RWPE2 (cell line): ENCODE data around the gene SREBF2.
"Not testable (repeated sequence)": the region's sequence is repeated elsewhere in the genome, so short reads cannot be mapped to it uniquely, and the experiment has no call there.

Source experiments
- ATAC-seq: fragments of 200-7000 bp; cut with Tn5 transposase; 3 replicates; pipeline ENCODE4 v1.9.1; 2021; ENCODE audit warnings: low read depth
- DNase-seq: peaks from one replicate; pipeline ENCODE4 v3.0.0-alpha.2; 2020; ENCODE audit warnings: low spot score
- H3K27ac ChIP-seq: fragments of 450-650 bp; 2 replicates; pipeline ENCODE4 v1.5.1; 2017; ENCODE audit warnings: mild to moderate bottlenecking; ENCODE audit not compliant: poor library complexity, severe bottlenecking
- H3K27me3 ChIP-seq: fragments of 250-450 bp; sonication (Bioruptor Pico); 2 replicates; pipeline ENCODE4 v1.5.1; 2021; ENCODE audit warnings: mild to moderate bottlenecking, moderate library complexity; ENCODE audit not compliant: insufficient read depth, poor library complexity, severe bottlenecking
- H3K36me3 ChIP-seq: fragments of 250-450 bp; sonication (Bioruptor Pico); 2 replicates; pipeline ENCODE4 v1.5.1; 2020; ENCODE audit warnings: low read depth, mild to moderate bottlenecking, moderate library complexity
- H3K4me1 ChIP-seq: fragments of 250-450 bp; sonication (Bioruptor Pico); 2 replicates; pipeline ENCODE4 v1.5.1; 2021; ENCODE audit warnings: mild to moderate bottlenecking, moderate library complexity; ENCODE audit not compliant: insufficient read depth, poor library complexity, severe bottlenecking
- H3K4me3 ChIP-seq: fragments of 250-450 bp; sonication (Bioruptor Pico); 2 replicates; pipeline ENCODE4 v1.5.1; 2021; ENCODE audit warnings: mild to moderate bottlenecking, moderate library complexity; ENCODE audit not compliant: severe bottlenecking
- H3K9me3 ChIP-seq: fragments of 250-450 bp; sonication (Bioruptor Pico); 2 replicates; pipeline ENCODE4 v1.5.1; 2021; ENCODE audit warnings: mild to moderate bottlenecking, moderate library complexity; ENCODE audit not compliant: severe bottlenecking
- TF ChIP-seq, protein P1 (sequence below): fragments of 450-650 bp; IDR thresholded peaks from one replicate; pipeline ENCODE4 v1.5.1; 2017; ENCODE audit warnings: mild to moderate bottlenecking, moderate library complexity; ENCODE audit not compliant: poor library complexity, severe bottlenecking

Gene SREBF2

DNA sequence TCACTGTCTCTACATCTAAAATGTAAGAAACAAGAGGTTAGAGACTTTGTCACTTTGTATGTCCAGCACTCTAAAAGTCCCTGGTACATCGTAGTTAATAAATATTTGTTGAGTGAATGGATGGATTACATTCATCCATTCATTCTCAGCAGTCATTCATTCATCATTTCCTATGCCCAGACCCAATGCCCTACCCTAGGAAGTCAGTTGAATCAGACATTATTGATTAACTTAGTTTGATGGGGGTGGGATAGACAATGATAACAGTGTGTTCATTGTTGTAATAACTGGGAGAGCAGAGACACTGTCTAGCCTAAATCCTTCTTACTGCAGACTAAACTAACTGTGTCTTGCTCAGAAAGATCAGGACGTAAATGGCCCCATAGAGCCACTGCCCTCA lies 115.2 kb downstream of the SREBF2 start:
- H3K27me3 ChIP-seq = no peaks in the 10 kb centered on the region
- no peaks in the 10 kb centered on the region for H3K9me3 ChIP-seq
- ATAC-seq (no peak), DNase-seq (no peak)
- H3K27ac ChIP-seq = no peak overlapping the region
- no peak overlapping the region for H3K4me3 ChIP-seq
- peaks cover 24% of the 10 kb centered on the region for H3K36me3 ChIP-seq
- TF ChIP-seq, protein P1, sequence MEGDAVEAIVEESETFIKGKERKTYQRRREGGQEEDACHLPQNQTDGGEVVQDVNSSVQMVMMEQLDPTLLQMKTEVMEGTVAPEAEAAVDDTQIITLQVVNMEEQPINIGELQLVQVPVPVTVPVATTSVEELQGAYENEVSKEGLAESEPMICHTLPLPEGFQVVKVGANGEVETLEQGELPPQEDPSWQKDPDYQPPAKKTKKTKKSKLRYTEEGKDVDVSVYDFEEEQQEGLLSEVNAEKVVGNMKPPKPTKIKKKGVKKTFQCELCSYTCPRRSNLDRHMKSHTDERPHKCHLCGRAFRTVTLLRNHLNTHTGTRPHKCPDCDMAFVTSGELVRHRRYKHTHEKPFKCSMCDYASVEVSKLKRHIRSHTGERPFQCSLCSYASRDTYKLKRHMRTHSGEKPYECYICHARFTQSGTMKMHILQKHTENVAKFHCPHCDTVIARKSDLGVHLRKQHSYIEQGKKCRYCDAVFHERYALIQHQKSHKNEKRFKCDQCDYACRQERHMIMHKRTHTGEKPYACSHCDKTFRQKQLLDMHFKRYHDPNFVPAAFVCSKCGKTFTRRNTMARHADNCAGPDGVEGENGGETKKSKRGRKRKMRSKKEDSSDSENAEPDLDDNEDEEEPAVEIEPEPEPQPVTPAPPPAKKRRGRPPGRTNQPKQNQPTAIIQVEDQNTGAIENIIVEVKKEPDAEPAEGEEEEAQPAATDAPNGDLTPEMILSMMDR = no peak
- H3K4me1 ChIP-seq = peaks cover 4% of the 10 kb centered on the region

DNA sequence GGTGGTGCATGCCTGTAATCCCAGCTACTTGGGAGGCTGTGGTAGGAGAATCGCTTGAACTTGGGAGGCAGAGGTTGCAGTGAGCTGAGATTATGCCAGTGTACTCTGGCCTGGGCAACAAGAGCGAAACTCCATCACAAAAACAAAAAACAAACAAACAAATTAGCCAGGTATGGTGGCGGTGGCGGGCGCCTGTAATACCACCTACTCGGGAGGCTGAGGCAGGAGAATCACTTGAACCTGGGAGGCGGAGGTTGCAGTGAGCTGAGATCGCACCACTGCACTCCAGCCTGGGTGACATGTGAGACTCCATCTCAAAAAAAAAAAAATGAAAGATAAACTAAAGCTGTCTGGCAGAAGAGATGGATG lies 116.0 kb downstream of the SREBF2 start:
- not testable (repeated sequence) for H3K27ac ChIP-seq, ATAC-seq, H3K4me3 ChIP-seq, H3K27me3 ChIP-seq, H3K4me1 ChIP-seq, DNase-seq, H3K9me3 ChIP-seq
- peaks cover 17% of the 10 kb centered on the region for H3K36me3 ChIP-seq

DNA sequence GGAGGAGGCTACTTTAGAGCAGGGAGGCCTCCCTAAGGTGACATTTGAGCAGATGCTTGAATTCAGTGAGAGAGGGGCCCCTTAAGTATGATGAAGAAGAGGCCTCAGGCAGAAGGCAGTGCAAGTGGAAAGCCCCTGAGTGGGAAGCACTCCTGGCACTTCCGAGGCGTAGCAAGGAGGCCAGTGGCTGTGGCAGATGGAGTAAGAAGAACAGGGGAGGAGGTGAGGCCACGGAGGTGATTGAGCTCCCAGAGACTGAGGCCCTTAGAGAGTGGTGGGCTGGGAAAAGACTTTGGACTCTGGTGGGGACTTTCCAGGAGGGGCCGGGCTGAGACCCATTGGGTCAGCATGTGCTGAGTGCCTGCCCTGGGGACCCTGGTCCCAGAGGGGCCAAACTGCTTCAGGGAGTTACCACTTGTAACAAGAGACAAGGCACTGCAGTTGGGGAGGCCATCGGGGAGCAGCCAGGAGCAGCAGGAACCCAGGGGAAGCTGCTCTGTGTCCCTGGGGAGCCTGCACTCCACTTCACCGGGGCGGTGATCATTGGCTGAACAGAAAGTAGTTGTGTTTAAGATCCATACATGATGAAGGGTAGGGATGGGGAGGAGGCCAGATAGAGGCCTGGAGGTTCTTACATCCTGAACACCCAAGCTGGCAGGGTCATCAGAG lies 116.5 kb downstream of the SREBF2 start:
- Histone ChIP-seq H3K4me3 (no peak overlapping the region), H3K9me3 (no peaks in the 10 kb centered on the region), H3K27ac (no peak overlapping the region), H3K27me3 (no peaks in the 10 kb centered on the region), H3K4me1 (peaks cover 4% of the 10 kb centered on the region), H3K36me3 (peaks cover 11% of the 10 kb centered on the region)
- ATAC-seq = no peak
- TF ChIP-seq, protein P1 = no peak
- DNase-seq = no peak

DNA sequence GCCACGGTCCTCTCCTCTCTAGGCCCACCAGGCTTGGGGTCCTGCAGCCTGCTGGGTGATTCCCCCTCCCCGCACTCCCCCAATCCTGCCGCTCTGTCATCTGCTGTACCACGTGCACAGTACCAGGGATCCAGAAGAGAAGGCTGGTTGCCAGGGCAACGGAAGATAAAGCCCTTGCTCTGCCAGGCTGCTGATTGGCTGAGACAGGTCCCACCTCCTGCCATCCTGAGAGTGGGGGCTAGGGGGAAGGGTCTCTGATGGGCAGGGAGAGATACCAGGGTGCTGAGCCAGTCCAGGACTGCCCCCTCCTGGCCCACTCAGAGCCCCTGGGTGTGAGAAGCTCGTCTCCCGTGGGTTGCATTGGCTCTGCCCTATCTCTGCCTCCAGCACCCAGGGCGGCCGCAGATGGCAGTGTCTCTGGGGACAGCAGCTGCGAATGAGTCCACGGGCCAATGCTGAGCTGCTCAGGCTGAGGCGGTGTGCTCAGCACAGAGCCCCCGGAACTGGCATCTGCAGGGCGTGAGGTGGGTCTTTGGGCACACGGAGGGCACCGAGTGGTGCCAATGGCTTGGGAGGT lies 119.1 kb downstream of the SREBF2 start, which contains the start of gene SMIM45:
SMIM45 (plus strand) TSS at position 253 of the 577 bp plus-strand sequence.
- ATAC-seq = no peak

DNA sequence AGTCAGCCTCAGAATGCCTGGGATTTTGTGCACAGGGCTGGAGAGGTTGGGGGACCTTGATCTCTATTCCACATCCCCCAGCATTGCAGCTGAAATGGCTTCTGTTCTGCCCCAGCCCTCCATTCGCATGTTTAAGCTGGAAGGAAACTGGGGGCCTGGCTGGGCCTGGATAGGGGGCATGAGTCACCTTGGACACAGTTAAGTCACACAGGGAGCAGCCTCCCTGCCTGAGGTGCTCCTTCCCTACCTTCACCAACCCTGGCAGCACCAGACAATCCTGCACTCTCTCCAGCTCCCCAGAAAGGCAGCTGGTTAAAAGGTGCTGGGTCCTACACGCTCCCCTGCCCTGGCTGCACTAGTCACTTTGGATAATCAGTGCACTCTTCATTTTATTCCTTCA lies 119.8 kb downstream of the SREBF2 start:
- Histone ChIP-seq H3K36me3 (no peaks in the 10 kb centered on the region), H3K4me1 (no peaks in the 10 kb centered on the region), H3K9me3 (no peaks in the 10 kb centered on the region), H3K27me3 (no peaks in the 10 kb centered on the region), H3K27ac (no peak overlapping the region), H3K4me3 (no peak overlapping the region)
- ATAC-seq = peak; percentile 46
- TF ChIP-seq, protein P1 = no peak
- no peak for DNase-seq

More for the DNA sequence above, 119.1 kb downstream of the SREBF2 start, which contains the start of gene SMIM45:
- Histone ChIP-seq H3K36me3 (no peaks in the 10 kb centered on the region), H3K4me1 (no peaks in the 10 kb centered on the region), H3K4me3 (no peak within 1 kb of the TSS), H3K27me3 (no peaks in the 10 kb centered on the region), H3K27ac (no peak within 1 kb of the TSS), H3K9me3 (no peaks in the 10 kb centered on the region)
- no peak for DNase-seq
- TF ChIP-seq, protein P1 = no peak
